Right ventricle myocardium superior (tissue), 1 donor: ENCODE data around the gene SLC25A25. TPM values are rescaled to one million over a fixed set of nuclear protein-coding genes. Genes with fewer than 3 reads are reported as not detected.
"Not testable (repeated sequence)": the region's sequence is repeated elsewhere in the genome, so short reads cannot be mapped to it uniquely, and the experiment has no call there.

Experiments used
- ATAC-seq: fragments of 200-7000 bp; cut with Tn5 transposase; one replicate; pipeline ENCODE4 v1.9.1; 2020; ENCODE audit warnings: mild to moderate bottlenecking; ENCODE audit not compliant: poor library complexity
- DNase-seq: peaks from one replicate; pipeline ENCODE4 v3.0.0-alpha.2; 2020
- intact Hi-C: fragments of 100-400 bp; cut with DNase I; formaldehyde crosslinking; loops from one replicate; pipeline ENCODE4 v1.11.2; 2022
- total RNA-seq: library from RNA; stranded (reverse); fragmentation: NEBNext Ultra II Directional; extraction: Animal tissue kit (Norgen Biotek cat#: 25700); gene quantifications from one replicate; pipeline ENCODE4 v1.2.1, GENCODE V29; 2021
- donor health status: DM: no; HTN: yes; CAD: no; lungs with severe emphysema.

Gene SLC25A25
- total RNA-seq, 1 donor from 2014 or later: 5.0 TPM

GRCh38 chr9:128102861-128103588 lies 35.0 kb downstream of the SLC25A25 start:
- intact Hi-C loops: no loop called here
- ATAC-seq (no peak), DNase-seq (peak; percentile 54)

GRCh38 chr9:128103589-128103962 lies 35.5 kb downstream of the SLC25A25 start:
- DNase-seq (peak; percentile 40), ATAC-seq (no peak)
- intact Hi-C loops: no loop called here

DNA sequence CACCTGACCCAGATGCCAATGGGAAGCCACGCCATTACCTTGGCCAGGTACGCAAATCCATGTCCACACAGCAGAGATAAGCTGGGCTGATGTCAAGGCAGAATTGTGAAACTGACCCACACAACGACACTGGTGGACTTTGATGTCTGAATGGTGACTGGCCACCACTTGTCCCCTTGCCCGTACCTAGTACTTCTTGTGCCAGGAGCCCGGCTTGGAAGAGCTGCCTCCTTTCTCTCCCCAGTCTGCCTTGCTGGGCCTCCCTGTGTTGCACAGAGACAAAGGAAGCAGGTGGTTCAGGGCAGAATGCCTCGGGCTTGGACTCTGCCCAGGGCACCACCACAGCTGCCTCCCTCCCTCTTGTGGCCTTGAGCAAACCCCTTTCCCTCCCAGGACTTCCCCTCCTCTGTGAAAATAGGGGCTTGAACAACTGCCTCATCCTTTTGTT lies 36.2 kb downstream of the SLC25A25 start:
- intact Hi-C loops: no loop called here
- ATAC-seq (no peak), DNase-seq (peak; percentile 22)

GRCh38 chr9:128105538-128106175 lies 37.6 kb downstream of the SLC25A25 start:
- DNase-seq: peak; percentile 27

GRCh38 chr9:128106181-128106939 lies 38.3 kb downstream of the SLC25A25 start:
- intact Hi-C loops: no loop called here
- ATAC-seq (no peak), DNase-seq (peak; percentile 42)

More at GRCh38 chr9:128105538-128106175, 37.6 kb downstream of the SLC25A25 start:
- no peak for ATAC-seq
- intact Hi-C loops: no loop called here

DNA sequence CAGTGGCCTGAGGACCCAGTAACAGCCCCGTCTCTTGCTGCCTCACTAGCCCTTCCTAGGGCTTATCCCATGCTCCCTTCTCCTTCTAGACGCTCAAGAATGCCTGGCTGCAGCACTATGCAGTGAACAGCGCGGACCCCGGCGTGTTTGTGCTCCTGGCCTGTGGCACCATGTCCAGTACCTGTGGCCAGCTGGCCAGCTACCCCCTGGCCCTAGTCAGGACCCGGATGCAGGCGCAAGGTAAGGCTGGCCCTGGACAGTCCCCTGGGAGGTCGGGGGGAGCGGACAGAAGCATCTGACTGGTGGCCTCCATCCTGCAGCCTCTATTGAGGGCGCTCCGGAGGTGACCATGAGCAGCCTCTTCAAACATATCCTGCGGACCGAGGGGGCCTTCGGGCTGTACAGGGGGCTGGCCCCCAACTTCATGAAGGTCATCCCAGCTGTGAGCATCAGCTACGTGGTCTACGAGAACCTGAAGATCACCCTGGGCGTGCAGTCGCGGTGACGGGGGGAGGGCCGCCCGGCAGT lies 39.0 kb downstream of the SLC25A25 start:
- intact Hi-C loops: no loop called here
- no peak for ATAC-seq
- DNase-seq: peak; percentile 38

DNA sequence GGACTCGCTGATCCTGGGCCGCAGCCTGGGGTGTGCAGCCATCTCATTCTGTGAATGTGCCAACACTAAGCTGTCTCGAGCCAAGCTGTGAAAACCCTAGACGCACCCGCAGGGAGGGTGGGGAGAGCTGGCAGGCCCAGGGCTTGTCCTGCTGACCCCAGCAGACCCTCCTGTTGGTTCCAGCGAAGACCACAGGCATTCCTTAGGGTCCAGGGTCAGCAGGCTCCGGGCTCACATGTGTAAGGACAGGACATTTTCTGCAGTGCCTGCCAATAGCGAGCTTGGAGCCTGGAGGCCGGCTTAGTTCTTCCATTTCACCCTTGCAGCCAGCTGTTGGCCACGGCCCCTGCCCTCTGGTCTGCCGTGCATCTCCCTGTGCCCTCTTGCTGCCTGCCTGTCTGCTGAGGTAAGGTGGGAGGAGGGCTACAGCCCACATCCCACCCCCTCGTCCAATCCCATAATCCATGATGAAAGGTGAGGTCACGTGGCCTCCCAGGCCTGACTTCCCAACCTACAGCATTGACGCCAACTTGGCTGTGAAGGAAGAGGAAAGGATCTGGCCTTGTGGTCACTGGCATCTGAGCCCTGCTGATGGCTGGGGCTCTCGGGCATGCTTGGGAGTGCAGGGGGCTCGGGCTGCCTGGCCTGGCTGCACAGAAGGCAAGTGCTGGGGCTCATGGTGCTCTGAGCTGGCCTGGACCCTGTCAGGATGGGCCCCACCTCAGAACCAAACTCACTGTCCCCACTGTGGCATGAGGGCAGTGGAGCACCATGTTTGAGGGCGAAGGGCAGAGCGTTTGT lies 39.6 kb downstream of the SLC25A25 start:
- ATAC-seq (peak; percentile 8), DNase-seq (peak; percentile 40)
- intact Hi-C loops: no loop called here

GRCh38 chr9:128108269-128109049 lies 40.4 kb downstream of the SLC25A25 start:
- ATAC-seq (no peak), DNase-seq (peak; percentile 26)
- intact Hi-C loops: no loop called here

DNA sequence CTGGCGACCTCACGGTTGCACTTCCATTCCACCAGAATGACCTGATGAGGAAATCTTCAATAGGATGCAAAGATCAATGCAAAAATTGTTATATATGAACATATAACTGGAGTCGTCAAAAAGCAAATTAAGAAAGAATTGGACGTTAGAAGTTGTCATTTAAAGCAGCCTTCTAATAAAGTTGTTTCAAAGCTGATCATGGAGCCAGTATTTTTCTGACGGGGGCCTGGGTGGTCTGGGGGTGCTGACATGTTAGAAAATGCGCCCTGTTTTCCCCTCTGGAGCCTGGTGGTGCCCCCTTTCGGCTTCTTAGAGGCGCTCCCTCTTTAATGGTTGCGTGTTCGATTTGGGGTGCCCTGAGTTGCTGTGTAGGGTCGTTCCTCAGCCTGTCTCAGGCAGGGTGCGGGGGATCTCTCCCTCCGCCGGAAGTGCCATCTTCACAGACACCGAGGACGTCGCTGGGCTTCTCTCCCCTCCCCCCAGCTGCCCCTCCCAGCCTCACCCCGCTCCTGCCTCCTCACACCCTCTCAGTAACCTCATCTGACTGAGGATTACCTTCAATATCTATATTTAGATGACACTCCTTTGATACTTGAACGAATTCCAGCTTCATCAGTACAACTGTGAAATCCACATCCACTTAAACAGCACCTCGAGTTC lies 41.1 kb downstream of the SLC25A25 start:
- DNase-seq (peak; percentile 26), ATAC-seq (peak; percentile 43)
- intact Hi-C loops: no loop called here

GRCh38 chr9:128111726-128112125 lies 43.7 kb downstream of the SLC25A25 start:
- peak; percentile 11 for DNase-seq
- ATAC-seq, intact Hi-C loops: not testable (repeated sequence)

GRCh38 chr9:128113526-128114325 lies 45.7 kb downstream of the SLC25A25 start:
- peak; percentile 40 for DNase-seq
- ATAC-seq: no peak
- intact Hi-C loops: no loop called here

GRCh38 chr9:128114326-128115186 lies 46.5 kb downstream of the SLC25A25 start:
- intact Hi-C loops: no loop called here
- peak; percentile 41 for DNase-seq
- ATAC-seq: no peak

DNA sequence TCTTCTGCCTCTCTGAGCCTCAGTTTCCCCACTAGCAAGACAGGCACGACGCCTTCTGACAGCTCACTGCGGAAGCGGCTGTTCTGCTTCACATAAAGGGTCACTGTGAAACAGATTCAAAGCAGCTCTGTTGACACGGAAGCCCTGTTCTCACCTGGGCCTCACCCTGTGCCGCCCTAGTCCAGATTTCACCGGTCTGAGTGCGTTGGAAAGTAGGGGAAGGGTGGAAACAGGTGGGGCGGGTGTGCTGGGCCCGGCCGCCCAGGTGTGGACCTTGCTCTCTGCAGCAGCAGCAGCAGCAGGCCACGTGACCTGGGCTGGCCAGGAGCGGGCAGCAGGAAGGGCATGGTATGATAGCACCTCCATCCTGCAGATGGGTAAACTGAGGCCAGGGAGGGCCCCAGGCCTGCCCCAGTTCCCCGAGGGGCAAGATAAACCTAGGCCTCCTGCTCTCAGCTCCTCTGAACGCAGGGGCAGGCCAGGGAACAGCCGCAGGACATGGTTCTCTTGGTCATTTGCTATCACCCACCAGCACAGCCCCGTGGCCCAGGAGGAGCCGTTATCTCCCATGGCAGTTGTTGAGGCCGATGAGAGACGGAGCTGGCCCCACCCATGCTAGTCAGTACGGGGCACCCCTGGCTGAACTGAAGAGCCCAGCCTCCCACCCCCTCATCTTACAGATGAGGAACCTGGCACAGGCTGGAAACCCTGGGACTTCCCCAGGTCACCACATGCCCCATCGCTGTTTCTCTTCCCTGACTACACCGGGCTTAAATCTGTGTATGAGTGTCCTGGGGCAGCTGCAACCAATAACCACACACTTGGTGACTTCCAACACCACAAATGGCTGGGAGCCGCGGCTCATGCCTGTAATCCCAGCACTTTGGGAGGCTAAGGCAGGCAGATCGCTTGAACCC lies 47.4 kb downstream of the SLC25A25 start:
- ATAC-seq (no peak), DNase-seq (peak; percentile 30)
- intact Hi-C loops: no loop called here
